HepG2 (cell line): Measurements from ENCODE around the gene TMEM238. TPM values are rescaled to one million over a fixed set of nuclear protein-coding genes. Genes with fewer than 3 reads are reported as not detected.

Experiments
- ATAC-seq: fragments of 200-7000 bp; cut with Tn5 transposase; 3 replicates; pipeline ENCODE4 v1.9.1; 2020; ENCODE audit warnings: mild to moderate bottlenecking, moderate library complexity
- BruUV-seq: library from RNA; stranded (reverse); fragments of 400-500 nt; replicated peaks from 2 replicates; lab custom pipeline; 2021; lab: Mats Ljungman, UMichigan
- CTCF ChIA-PET: fragments of 300-600 bp; formaldehyde crosslinking; extraction: SDS; loops from one replicate; lab custom pipeline; 2021; ENCODE audit warnings: low total read pairs, inconsistent platforms, low intra/inter-chr PET ratio; lab: Yijun Ruan, JAX
- POLR2A ChIA-PET: fragments of 350-600 bp; sonication (Branson Sonifier 250); formaldehyde crosslinking; loops from one replicate; lab custom pipeline; 2020; ENCODE audit warnings: antibody characterized with exemption, inconsistent platforms; lab: Yijun Ruan, JAX
- DNase-seq: peaks from one replicate; pipeline ENCODE4 v3.0.0-alpha.2; 2015; ENCODE audit warnings: low spot score
- FAIRE-seq: peaks from 3 replicates; lab custom pipeline; 2011; peaks lifted over from hg19 to GRCh38; lab: Jason Lieb, UNC
- H2AFZ ChIP-seq: one replicate; pipeline ENCODE4 v1.6.1; 2011; ENCODE audit warnings: low read length, inconsistent platforms
- H3K27ac ChIP-seq: fragments of 300-600 bp; 3 replicates; pipeline ENCODE4 v1.8.0; 2011; ENCODE audit warnings: mixed run types, mild to moderate bottlenecking, mixed read lengths, low read length, inconsistent platforms; ENCODE audit not compliant: insufficient read depth; ENCODE audit errors: extremely low read length
- H3K27me3 ChIP-seq, 2 experiments: fragments of 200-600 bp in 1 of 2; 2 replicates in 1 of 2; 3 replicates in 1 of 2; pipeline versions ENCODE4 v1.6.0 to v1.8.0; 2011; ENCODE audit warnings: low read length in 2 of 2, mild to moderate bottlenecking in 2 of 2, moderate library complexity in 2 of 2, inconsistent platforms in 1 of 2; ENCODE audit not compliant: insufficient read depth in 2 of 2, control insufficient read depth in 1 of 2
- H3K36me3 ChIP-seq, 2 experiments: fragments of 200-600 bp in 1 of 2; replicated peaks in 1 of 2; 2 replicates in 1 of 2; 3 replicates in 1 of 2; pipeline versions ENCODE4 v1.5.1 to v1.8.0; 2011; ENCODE audit warnings: low read length in 2 of 2, inconsistent platforms in 1 of 2; ENCODE audit not compliant: insufficient read depth in 2 of 2, control insufficient read depth in 1 of 2
- H3K4me1 ChIP-seq: 2 replicates; pipeline ENCODE4 v1.5.1; 2012; ENCODE audit warnings: low read length, inconsistent platforms; ENCODE audit not compliant: insufficient read depth
- H3K4me2 ChIP-seq: 2 replicates; pipeline ENCODE4 v1.6.0; 2011; ENCODE audit warnings: low read depth, low read length, inconsistent platforms
- H3K4me3 ChIP-seq, 3 experiments: fragments of 200-600 bp in 1 of 3; sonication (generic), shearing (Covaris generic) in 1 of 3; replicated peaks in 1 of 3; 2 replicates each; pipeline ENCODE4 v1.5.1; 2011 to 2016; ENCODE audit warnings: low read length in 3 of 3, inconsistent platforms in 2 of 3, low read depth in 2 of 3, mild to moderate bottlenecking in 2 of 3, control low read depth in 1 of 3, mixed read lengths in 1 of 3; ENCODE audit not compliant: insufficient read depth in 1 of 3
- H3K79me2 ChIP-seq: one replicate; pipeline ENCODE4 v1.6.1; 2011; ENCODE audit warnings: low read length, inconsistent platforms; ENCODE audit not compliant: insufficient read depth
- H3K9ac ChIP-seq: 2 replicates; pipeline ENCODE4 v1.6.0; 2011; ENCODE audit warnings: mild to moderate bottlenecking, low read depth, low read length, inconsistent platforms; ENCODE audit not compliant: insufficient read depth
- H3K9me3 ChIP-seq: 2 replicates; pipeline ENCODE4 v1.5.1; 2012; ENCODE audit warnings: mild to moderate bottlenecking, low read length
- H4K20me1 ChIP-seq: 2 replicates; pipeline ENCODE4 v1.6.0; 2011; ENCODE audit warnings: inconsistent platforms, mild to moderate bottlenecking, low read length, moderate library complexity; ENCODE audit not compliant: insufficient read depth
- ETV6 ChIP-seq: sonication (generic); formaldehyde crosslinking; conservative IDR thresholded peaks from 2 replicates; pipeline ENCODE4 v1.4.0; 2020; ENCODE audit warnings: missing genetic modification reagents
- FLYWCH1 ChIP-seq: sonication (generic); formaldehyde crosslinking; IDR thresholded peaks from 2 replicates; pipeline ENCODE4 v1.8.1; 2023; ENCODE audit warnings: mild to moderate bottlenecking, missing genetic modification reagents
- KDM1A ChIP-seq: IDR thresholded peaks from 2 replicates; pipeline ENCODE4 v1.6.1; 2016; ENCODE audit warnings: missing compliant biosample characterization
- KLF13 ChIP-seq: sonication (generic); formaldehyde crosslinking; IDR thresholded peaks from 2 replicates; pipeline ENCODE4 v1.4.0; 2020; ENCODE audit warnings: mild to moderate bottlenecking, missing genetic modification reagents
- KLF16 ChIP-seq, 2 experiments: sonication (generic) in 1 of 2; formaldehyde crosslinking in 1 of 2; IDR thresholded peaks; 2 replicates each; pipeline versions ENCODE4 v1.6.1 to v1.8.0; 2016 to 2023; ENCODE audit warnings: missing genetic modification reagents in 2 of 2, missing compliant biosample characterization in 1 of 2
- NCOA5 ChIP-seq: sonication (generic); formaldehyde crosslinking; IDR thresholded peaks from 2 replicates; pipeline ENCODE4 v1.4.0; 2020; ENCODE audit warnings: missing genetic modification reagents
- PCBP2 ChIP-seq: fragments of 200-400 bp; formaldehyde crosslinking; optimal IDR thresholded peaks from 2 replicates; pipeline ENCODE3; 2018; ENCODE audit warnings: low read length, low read depth; ENCODE audit not compliant: poor library complexity, severe bottlenecking
- REL ChIP-seq: sonication (generic); formaldehyde crosslinking; conservative IDR thresholded peaks from 2 replicates; pipeline ENCODE4 v1.8.0; 2022; ENCODE audit warnings: mild to moderate bottlenecking, missing genetic modification reagents, moderate library complexity
- RXRA ChIP-seq: sonication (generic); formaldehyde crosslinking; IDR thresholded peaks from 2 replicates; pipeline ENCODE4 v1.5.1; 2020; ENCODE audit warnings: missing genetic modification reagents
- SALL1 ChIP-seq: sonication (generic); formaldehyde crosslinking; IDR thresholded peaks from 2 replicates; pipeline ENCODE4 v1.8.0; 2022; ENCODE audit warnings: mild to moderate bottlenecking, missing genetic modification reagents
- SATB2 ChIP-seq: sonication (generic); formaldehyde crosslinking; IDR thresholded peaks from 2 replicates; pipeline ENCODE4 v1.5.0; 2020; ENCODE audit warnings: missing genetic modification reagents
- SKI ChIP-seq: fragments of 450-650 bp; IDR thresholded peaks from one replicate; pipeline ENCODE4 v1.6.1; 2018; ENCODE audit warnings: mild to moderate bottlenecking; ENCODE audit not compliant: partially characterized antibody
- SP4 ChIP-seq: sonication (generic); formaldehyde crosslinking; IDR thresholded peaks from 2 replicates; pipeline ENCODE4 v1.8.1; 2023; ENCODE audit warnings: mild to moderate bottlenecking, missing genetic modification reagents
- STAT5B ChIP-seq: sonication (generic); formaldehyde crosslinking; IDR thresholded peaks from 2 replicates; pipeline ENCODE4 v1.4.0; 2020; ENCODE audit warnings: missing genetic modification reagents
- XRCC5 ChIP-seq: fragments of 200-400 bp; formaldehyde crosslinking; optimal IDR thresholded peaks from 2 replicates; pipeline ENCODE3; 2017; ENCODE audit warnings: mild to moderate bottlenecking, low read length
- ZC3H4 ChIP-seq: sonication (generic); formaldehyde crosslinking; IDR thresholded peaks from 2 replicates; pipeline ENCODE4 v1.4.0; 2020; ENCODE audit warnings: missing genetic modification reagents, borderline replicate concordance
- ZFP90 ChIP-seq: sonication (generic); formaldehyde crosslinking; IDR thresholded peaks from 2 replicates; pipeline ENCODE4 v1.8.0; 2022; ENCODE audit warnings: missing genetic modification reagents, mild to moderate bottlenecking, inconsistent platforms, borderline replicate concordance
- ZFY ChIP-seq: sonication (generic); formaldehyde crosslinking; IDR thresholded peaks from 2 replicates; pipeline ENCODE4 v1.4.0; 2020; ENCODE audit warnings: missing genetic modification reagents
- ZIK1 ChIP-seq: sonication (generic); formaldehyde crosslinking; IDR thresholded peaks from 2 replicates; pipeline ENCODE4 v1.5.0; 2020; ENCODE audit warnings: mild to moderate bottlenecking, low read depth, missing genetic modification reagents, borderline replicate concordance
- ZMYM3 ChIP-seq: sonication (generic); formaldehyde crosslinking; IDR thresholded peaks from 2 replicates; pipeline ENCODE4 v1.5.1; 2020; ENCODE audit warnings: mild to moderate bottlenecking, missing genetic modification reagents
- ZNF329 ChIP-seq: sonication (generic); formaldehyde crosslinking; IDR thresholded peaks from 2 replicates; pipeline ENCODE4 v1.9.0; 2021; ENCODE audit warnings: low read depth, mild to moderate bottlenecking, missing genetic modification reagents
- ZNF672 ChIP-seq: sonication (generic); formaldehyde crosslinking; IDR thresholded peaks from 2 replicates; pipeline ENCODE4 v1.8.1; 2022; ENCODE audit warnings: missing genetic modification reagents
- ZSCAN5A ChIP-seq: sonication (generic); formaldehyde crosslinking; IDR thresholded peaks from 2 replicates; pipeline ENCODE4 v1.8.0; 2022; ENCODE audit warnings: mild to moderate bottlenecking, missing genetic modification reagents, borderline replicate concordance
- WGBS: methylation state at CpG from one replicate; pipeline ENCODE4 v1.1.6; 2017; ENCODE audit warnings: low lambda C conversion rate; 5-methylcytosine and 5-hydroxymethylcytosine counted together
- in situ Hi-C: cut with HindIII; loops from 2 replicates; pipeline ENCODE4 v1.10.0; 2017; ENCODE audit warnings: low pct_unique_long_range_greater_than_20kb; ENCODE audit not compliant: extremely low pct_ligation_motif_present
- intact Hi-C: fragments of 100-400 bp; cut with micrococcal nuclease; formaldehyde crosslinking; loops from one replicate; pipeline ENCODE4 v1.10.0; 2022; ENCODE audit not compliant: unreplicated experiment
- polyA plus RNA-seq, 8 experiments: library from polyadenylated mRNA; depleted of rRNA in 3 of 8; stranded (reverse) in 7 of 8; unstranded in 1 of 8; fragments of >200 nt; fragmentation: Illumina TruSeq in 4 of 8; extraction: Trizol in 4 of 8; gene quantifications; 2 replicates each; pipeline versions ENCODE4 v1.2.1 to v1.2.3, GENCODE V29; 2011 to 2016; ENCODE audit warnings: low read depth in 4 of 8, missing spikeins in 1 of 8, mixed read lengths in 1 of 8; ENCODE audit not compliant: insufficient read depth in 1 of 8
- total RNA-seq, 5 experiments: library from RNA; depleted of rRNA; stranded (reverse); fragments of >200 nt; fragmentation: Illumina TruSeq; extraction: Trizol; gene quantifications; 2 replicates each; pipeline ENCODE4 v1.2.3, GENCODE V29; 2016; ENCODE audit warnings: low read depth in 1 of 5

Gene TMEM238
- total and polyA plus RNA-seq, 2 of the 13 experiments (the other 11 are each of a cell fraction or from before 2014, with no cell fraction given), result not detected

- H3K4me3 ChIP-seq, result peak overlapping the region; percentile 82 to 88 (median 83); a peak in 5 of 6 replicates
- peaks cover 16% of the 10 kb centered on the region for H3K79me2 ChIP-seq
- H3K9ac ChIP-seq, result peak overlapping the region; percentile 86
- intact Hi-C loops, result no loop called here
- DNase-seq (peak; percentile 83), FAIRE-seq (peak; percentile 18), ATAC-seq (peak; percentile 86)
- BruUV-seq, result TSS peak; percentile 69
- no peaks in the 10 kb centered on the region for H4K20me1 ChIP-seq
- H3K27me3 ChIP-seq, result peaks cover 0 to 5% of the 10 kb centered on the region in 2 experiments; a peak in 1 of 5 replicates
- H3K27ac ChIP-seq, result peak overlapping the region; percentile 68
- CTCF ChIA-PET, result no interaction called here
- peaks cover 6 to 16% of the 10 kb centered on the region in 2 experiments; a peak in 4 of 5 replicates for H3K36me3 ChIP-seq
- in situ Hi-C loops, result loop anchor here (5.0 kb wide), 1 partner anchor 261 kb away; the partner anchor contains the start of gene TNNT1
- peak overlapping the region; percentile 57 for H3K4me2 ChIP-seq
- WGBS, result 47% methylated on average over 58 of the region's 72 CpGs
- peaks cover 26% of the 10 kb centered on the region for H3K4me1 ChIP-seq
- no peaks in the 10 kb centered on the region for H3K9me3 ChIP-seq
- H2AFZ ChIP-seq, result no peak overlapping the region
- POLR2A ChIA-PET, result interaction anchor here (0.5 to 2.9 kb wide), 41 partner anchors 10 to 291 kb away, joined by 3 to 62 read pairs (median 5); partner anchors contain the start of genes DNAAF3, HSPBP1, ISOC2 and KMT5C
- TF ChIP-seq XRCC5 (no peak), KLF13 (CRISPR knock-in tag) (no peak), SP4 (CRISPR knock-in tag) (peak; percentile 77), ZSCAN5A (CRISPR knock-in tag) (peak; percentile 55; the same call in 1 of the 2 replicates), REL (no peak), SALL1 (CRISPR knock-in tag) (peak; percentile 76), ZNF672 (CRISPR knock-in tag) (0 out of 2 replicates have a peak, but pooled peaks have one; percentile 33), ZNF329 (CRISPR knock-in tag) (0 out of 2 replicates have a peak, but pooled peaks have one; percentile 52), SKI (no peak), PCBP2 (no peak), STAT5B (no peak), ZFY (CRISPR knock-in tag) (no peak), KDM1A (CRISPR knock-in tag) (no peak), SATB2 (CRISPR knock-in tag) (0 out of 2 replicates have a peak, but pooled peaks have one; percentile 55), ZIK1 (CRISPR knock-in tag) (peak; percentile 59; the same call in 1 of the 2 replicates), RXRA (no peak), FLYWCH1 (CRISPR knock-in tag) (peak; percentile 88; the same call in 1 of the 2 replicates), NCOA5 (CRISPR knock-in tag) (no peak), KLF16 (CRISPR knock-in tag; IDR thresholded peaks at IDR 0.05) (0 out of 4 replicates have a peak, but pooled peaks of 1 of the 2 experiments have one; percentile 62), ETV6 (0 out of 2 replicates have a peak, but pooled peaks have one; percentile 57), ZFP90 (peak; percentile 29; the same call in 1 of the 2 replicates), ZMYM3 (CRISPR knock-in tag) (no peak), ZC3H4 (CRISPR knock-in tag) (no peak)
Measured at GRCh38 chr19:55407800-55408532, 23.9 kb upstream of the TMEM238 start.
